ENCODE data around the gene CES3.

GRCh38 chr16:67017421-67017750, 56.3 kb downstream of the CES3 start:
- TF ChIP-seq ZNF274 (IDR thresholded peaks at IDR 0.05; ENCODE audit: low read depth, low read length) (no peak), SUZ12 (IDR thresholded peaks at IDR 0.05; ENCODE audit: extremely low read depth, insufficient read depth, insufficient read length) (no peak), YY1 (IDR thresholded peaks at IDR 0.05; ENCODE audit: insufficient read depth, insufficient read length) (no peak)
